GM19043 (cell line): Measurements from ENCODE around the gene PPP2R5C.
A peak's percentile ranks its signal among the peaks of the same experiment; 100 is the strongest.

ENCODE experiments used
- ATAC-seq: cut with Tn5 transposase; IDR thresholded peaks from one replicate; pipeline ENCODE4 v1.9.1; 2021; ENCODE audit warnings: low read depth; ENCODE audit not compliant: unreplicated experiment

PPP2R5C gene

GRCh38 chr14:101836135-101836534 is 74.6 kb downstream of the PPP2R5C start:
- no peak for ATAC-seq

- no peak for ATAC-seq
These were observed 77.0 kb downstream of the PPP2R5C start for GRCh38 chr14:101838476-101838875.

- ATAC-seq: peak; percentile 51
These were observed 77.7 kb downstream of the PPP2R5C start for GRCh38 chr14:101839236-101839635.

GRCh38 chr14:101839661-101840060 is 78.2 kb downstream of the PPP2R5C start:
- no peak for ATAC-seq

GRCh38 chr14:101840649-101841369 is 79.3 kb downstream of the PPP2R5C start:
- ATAC-seq: no peak

- no peak for ATAC-seq
These were observed 81.5 kb downstream of the PPP2R5C start for GRCh38 chr14:101843038-101843437.

- peak; percentile 63 for ATAC-seq
These were observed 82.2 kb downstream of the PPP2R5C start for GRCh38 chr14:101843665-101844064.

- no peak for ATAC-seq
These were observed 82.7 kb downstream of the PPP2R5C start for GRCh38 chr14:101844219-101844618.

GRCh38 chr14:101844751-101845150 is 83.2 kb downstream of the PPP2R5C start:
- ATAC-seq: no peak

GRCh38 chr14:101845496-101845895 is 84.0 kb downstream of the PPP2R5C start:
- no peak for ATAC-seq

GRCh38 chr14:101845896-101846295 is 84.4 kb downstream of the PPP2R5C start:
- ATAC-seq: no peak

- ATAC-seq: peak; percentile 79
These were observed 87.6 kb downstream of the PPP2R5C start for GRCh38 chr14:101849125-101849524.

GRCh38 chr14:101849640-101850039 is 88.1 kb downstream of the PPP2R5C start:
- no peak for ATAC-seq

GRCh38 chr14:101851183-101851582 is 89.7 kb downstream of the PPP2R5C start:
- no peak for ATAC-seq

- ATAC-seq: no peak
These were observed 90.4 kb downstream of the PPP2R5C start for GRCh38 chr14:101851736-101852405.

GRCh38 chr14:101852785-101853184 is 91.3 kb downstream of the PPP2R5C start:
- no peak for ATAC-seq

- ATAC-seq: no peak
These were observed 92.0 kb downstream of the PPP2R5C start for GRCh38 chr14:101853455-101854018.

GRCh38 chr14:101854366-101854765 is 92.9 kb downstream of the PPP2R5C start:
- no peak for ATAC-seq

- ATAC-seq: no peak
These were observed 94.4 kb downstream of the PPP2R5C start for GRCh38 chr14:101855958-101856357.

- ATAC-seq: no peak
These were observed 95.0 kb downstream of the PPP2R5C start for GRCh38 chr14:101856536-101856935.

GRCh38 chr14:101857226-101857625 is 95.7 kb downstream of the PPP2R5C start:
- ATAC-seq: no peak
